HepG2 (cell line): ENCODE results near the gene KDM3A. TPM values are rescaled to one million over a fixed set of nuclear protein-coding genes. Genes with fewer than 3 reads are reported as not detected.

Source experiments
- ATAC-seq: fragments of 200-7000 bp; cut with Tn5 transposase; 3 replicates; pipeline ENCODE4 v1.9.1; 2020; ENCODE audit warnings: mild to moderate bottlenecking, moderate library complexity
- BruUV-seq: library from RNA; stranded (reverse); fragments of 400-500 nt; replicated peaks from 2 replicates; lab custom pipeline; 2021; lab: Mats Ljungman, UMichigan
- CTCF ChIA-PET: fragments of 300-600 bp; formaldehyde crosslinking; extraction: SDS; loops from one replicate; lab custom pipeline; 2021; ENCODE audit warnings: low total read pairs, inconsistent platforms, low intra/inter-chr PET ratio; lab: Yijun Ruan, JAX
- POLR2A ChIA-PET: fragments of 350-600 bp; sonication (Branson Sonifier 250); formaldehyde crosslinking; loops from one replicate; lab custom pipeline; 2020; ENCODE audit warnings: antibody characterized with exemption, inconsistent platforms; lab: Yijun Ruan, JAX
- DNase-seq: peaks from one replicate; pipeline ENCODE4 v3.0.0-alpha.2; 2015; ENCODE audit warnings: low spot score
- FAIRE-seq: peaks from 3 replicates; lab custom pipeline; 2011; peaks lifted over from hg19 to GRCh38; lab: Jason Lieb, UNC
- H2AFZ ChIP-seq: one replicate; pipeline ENCODE4 v1.6.1; 2011; ENCODE audit warnings: low read length, inconsistent platforms
- H3K27ac ChIP-seq: fragments of 300-600 bp; 3 replicates; pipeline ENCODE4 v1.8.0; 2011; ENCODE audit warnings: mixed run types, mild to moderate bottlenecking, mixed read lengths, low read length, inconsistent platforms; ENCODE audit not compliant: insufficient read depth; ENCODE audit errors: extremely low read length
- H3K27me3 ChIP-seq, 2 experiments: fragments of 200-600 bp in 1 of 2; 2 replicates in 1 of 2; 3 replicates in 1 of 2; pipeline versions ENCODE4 v1.6.0 to v1.8.0; 2011; ENCODE audit warnings: low read length in 2 of 2, mild to moderate bottlenecking in 2 of 2, moderate library complexity in 2 of 2, inconsistent platforms in 1 of 2; ENCODE audit not compliant: insufficient read depth in 2 of 2, control insufficient read depth in 1 of 2
- H3K36me3 ChIP-seq, 2 experiments: fragments of 200-600 bp in 1 of 2; replicated peaks in 1 of 2; 2 replicates in 1 of 2; 3 replicates in 1 of 2; pipeline versions ENCODE4 v1.5.1 to v1.8.0; 2011; ENCODE audit warnings: low read length in 2 of 2, inconsistent platforms in 1 of 2; ENCODE audit not compliant: insufficient read depth in 2 of 2, control insufficient read depth in 1 of 2
- H3K4me1 ChIP-seq: 2 replicates; pipeline ENCODE4 v1.5.1; 2012; ENCODE audit warnings: low read length, inconsistent platforms; ENCODE audit not compliant: insufficient read depth
- H3K4me2 ChIP-seq: 2 replicates; pipeline ENCODE4 v1.6.0; 2011; ENCODE audit warnings: low read depth, low read length, inconsistent platforms
- H3K4me3 ChIP-seq, 3 experiments: fragments of 200-600 bp in 1 of 3; sonication (generic), shearing (Covaris generic) in 1 of 3; replicated peaks in 1 of 3; 2 replicates each; pipeline ENCODE4 v1.5.1; 2011 to 2016; ENCODE audit warnings: low read length in 3 of 3, inconsistent platforms in 2 of 3, low read depth in 2 of 3, mild to moderate bottlenecking in 2 of 3, control low read depth in 1 of 3, mixed read lengths in 1 of 3; ENCODE audit not compliant: insufficient read depth in 1 of 3
- H3K79me2 ChIP-seq: one replicate; pipeline ENCODE4 v1.6.1; 2011; ENCODE audit warnings: low read length, inconsistent platforms; ENCODE audit not compliant: insufficient read depth
- H3K9ac ChIP-seq: 2 replicates; pipeline ENCODE4 v1.6.0; 2011; ENCODE audit warnings: mild to moderate bottlenecking, low read depth, low read length, inconsistent platforms; ENCODE audit not compliant: insufficient read depth
- H3K9me3 ChIP-seq: 2 replicates; pipeline ENCODE4 v1.5.1; 2012; ENCODE audit warnings: mild to moderate bottlenecking, low read length
- H4K20me1 ChIP-seq: 2 replicates; pipeline ENCODE4 v1.6.0; 2011; ENCODE audit warnings: inconsistent platforms, mild to moderate bottlenecking, low read length, moderate library complexity; ENCODE audit not compliant: insufficient read depth
- BRF2 ChIP-seq: sonication (generic); formaldehyde crosslinking; IDR thresholded peaks from 2 replicates; pipeline ENCODE4 v1.8.1; 2022; ENCODE audit warnings: mild to moderate bottlenecking, missing genetic modification reagents
- CBFB ChIP-seq: sonication (generic); formaldehyde crosslinking; IDR thresholded peaks from 2 replicates; pipeline ENCODE4 v1.4.0; 2020; ENCODE audit warnings: missing genetic modification reagents
- CSRNP2 ChIP-seq: sonication (generic); formaldehyde crosslinking; conservative IDR thresholded peaks from 2 replicates; pipeline ENCODE4 v1.8.0; 2022; ENCODE audit warnings: low read depth, missing genetic modification reagents
- HOXD1 ChIP-seq: sonication (generic); formaldehyde crosslinking; IDR thresholded peaks from 2 replicates; pipeline ENCODE4 v1.5.0; 2020; ENCODE audit warnings: missing genetic modification reagents
- IRF2 ChIP-seq: IDR thresholded peaks from 2 replicates; pipeline ENCODE4 v1.6.1; 2018; ENCODE audit warnings: missing genetic modification reagents, missing compliant biosample characterization
- NR2C2 ChIP-seq: sonication (generic); formaldehyde crosslinking; IDR thresholded peaks from 2 replicates; pipeline ENCODE4 v1.4.0; 2020; ENCODE audit warnings: missing genetic modification reagents, mild to moderate bottlenecking, moderate library complexity, borderline replicate concordance
- NR3C1 ChIP-seq: sonication (generic); formaldehyde crosslinking; IDR thresholded peaks from 2 replicates; pipeline ENCODE4 v1.4.0; 2020; ENCODE audit warnings: missing genetic modification reagents
- RFX1 ChIP-seq: fragments of 450-650 bp; IDR thresholded peaks from 2 replicates; pipeline ENCODE4 v1.6.1; 2017
- SMARCC2 ChIP-seq: fragments of 450-650 bp; IDR thresholded peaks from 2 replicates; pipeline ENCODE4 v1.6.1; 2017; ENCODE audit warnings: antibody characterized with exemption, mild to moderate bottlenecking
- ZBTB46 ChIP-seq: sonication (generic); formaldehyde crosslinking; IDR thresholded peaks from 2 replicates; pipeline ENCODE4 v1.4.0; 2020; ENCODE audit warnings: mild to moderate bottlenecking, missing genetic modification reagents, borderline replicate concordance
- ZNF251 ChIP-seq: sonication (generic); formaldehyde crosslinking; IDR thresholded peaks from 2 replicates; pipeline ENCODE4 v1.9.0; 2021; ENCODE audit warnings: mild to moderate bottlenecking, missing genetic modification reagents
- ZNF891 ChIP-seq: sonication (generic); formaldehyde crosslinking; IDR thresholded peaks from 2 replicates; pipeline ENCODE4 v1.5.0; 2020; ENCODE audit warnings: mild to moderate bottlenecking, missing genetic modification reagents
- WGBS: methylation state at CpG from one replicate; pipeline ENCODE4 v1.1.6; 2017; ENCODE audit warnings: low lambda C conversion rate; 5-methylcytosine and 5-hydroxymethylcytosine counted together
- in situ Hi-C: cut with HindIII; loops from 2 replicates; pipeline ENCODE4 v1.10.0; 2017; ENCODE audit warnings: low pct_unique_long_range_greater_than_20kb; ENCODE audit not compliant: extremely low pct_ligation_motif_present
- intact Hi-C: fragments of 100-400 bp; cut with micrococcal nuclease; formaldehyde crosslinking; loops from one replicate; pipeline ENCODE4 v1.10.0; 2022; ENCODE audit not compliant: unreplicated experiment
- polyA plus RNA-seq, 8 experiments: library from polyadenylated mRNA; depleted of rRNA in 3 of 8; stranded (reverse) in 7 of 8; unstranded in 1 of 8; fragments of >200 nt; fragmentation: Illumina TruSeq in 4 of 8; extraction: Trizol in 4 of 8; gene quantifications; 2 replicates each; pipeline versions ENCODE4 v1.2.1 to v1.2.3, GENCODE V29; 2011 to 2016; ENCODE audit warnings: low read depth in 4 of 8, missing spikeins in 1 of 8, mixed read lengths in 1 of 8; ENCODE audit not compliant: insufficient read depth in 1 of 8
- total RNA-seq, 5 experiments: library from RNA; depleted of rRNA; stranded (reverse); fragments of >200 nt; fragmentation: Illumina TruSeq; extraction: Trizol; gene quantifications; 2 replicates each; pipeline ENCODE4 v1.2.3, GENCODE V29; 2016; ENCODE audit warnings: low read depth in 1 of 5
- TF ChIP-seq, protein P1 (sequence below): sonication (generic); formaldehyde crosslinking; IDR thresholded peaks from one replicate; pipeline ENCODE4 v1.5.1; 2020; ENCODE audit warnings: mild to moderate bottlenecking, missing genetic modification reagents; ENCODE audit errors: not compliant biosample characterization

Gene KDM3A
- total and polyA plus RNA-seq, 2 of the 13 experiments (the other 11 are each of a cell fraction or from before 2014, with no cell fraction given): 21.0 to 70.2 TPM

DNA sequence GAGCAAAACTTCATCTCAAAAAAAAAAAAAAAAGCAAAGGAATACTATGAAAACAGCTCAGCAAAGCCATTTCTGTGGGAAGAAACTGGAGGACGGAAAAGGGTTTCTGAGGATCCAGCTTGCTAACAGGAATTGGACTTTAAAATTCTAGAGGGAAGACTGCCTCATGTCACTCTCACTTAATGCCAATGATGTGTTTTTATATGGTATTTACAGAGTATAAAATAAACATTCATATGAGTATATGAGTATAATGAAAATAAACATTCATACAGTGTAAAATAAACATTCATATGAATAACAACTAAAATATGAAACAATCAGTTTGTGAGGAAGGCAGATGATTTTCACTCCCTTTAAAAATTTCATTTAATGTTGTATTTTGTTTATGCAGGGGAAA is 78.2 kb downstream of the KDM3A start:
- Histone ChIP-seq H3K9me3 (peaks cover 11% of the 10 kb centered on the region), H3K4me2 (no peak overlapping the region), H4K20me1 (no peaks in the 10 kb centered on the region; the same call in 1 of the 2 replicates), H3K79me2 (no peaks in the 10 kb centered on the region), H3K27me3 (no peaks in the 10 kb centered on the region), H3K4me1 (no peaks in the 10 kb centered on the region), H3K9ac (no peak overlapping the region), H3K36me3 (peaks cover 2 to 11% of the 10 kb centered on the region in 2 experiments; a peak in 4 of 5 replicates), H2AFZ (no peak overlapping the region), H3K27ac (no peak overlapping the region), H3K4me3 (no peak overlapping the region)
- ChIA-PET POLR2A (no interaction called here), CTCF (no interaction called here)
- DNase-seq: no peak
- BruUV-seq: no TSS peak
- in situ Hi-C loops (no loop called here), intact Hi-C loops (no loop called here)
- no peak for ATAC-seq
- 100% methylated on average over 1 of the region's 1 CpG for WGBS
- no peak for FAIRE-seq
- TF ChIP-seq HOXD1 (CRISPR knock-in tag): no peak
- TF ChIP-seq, protein P1, sequence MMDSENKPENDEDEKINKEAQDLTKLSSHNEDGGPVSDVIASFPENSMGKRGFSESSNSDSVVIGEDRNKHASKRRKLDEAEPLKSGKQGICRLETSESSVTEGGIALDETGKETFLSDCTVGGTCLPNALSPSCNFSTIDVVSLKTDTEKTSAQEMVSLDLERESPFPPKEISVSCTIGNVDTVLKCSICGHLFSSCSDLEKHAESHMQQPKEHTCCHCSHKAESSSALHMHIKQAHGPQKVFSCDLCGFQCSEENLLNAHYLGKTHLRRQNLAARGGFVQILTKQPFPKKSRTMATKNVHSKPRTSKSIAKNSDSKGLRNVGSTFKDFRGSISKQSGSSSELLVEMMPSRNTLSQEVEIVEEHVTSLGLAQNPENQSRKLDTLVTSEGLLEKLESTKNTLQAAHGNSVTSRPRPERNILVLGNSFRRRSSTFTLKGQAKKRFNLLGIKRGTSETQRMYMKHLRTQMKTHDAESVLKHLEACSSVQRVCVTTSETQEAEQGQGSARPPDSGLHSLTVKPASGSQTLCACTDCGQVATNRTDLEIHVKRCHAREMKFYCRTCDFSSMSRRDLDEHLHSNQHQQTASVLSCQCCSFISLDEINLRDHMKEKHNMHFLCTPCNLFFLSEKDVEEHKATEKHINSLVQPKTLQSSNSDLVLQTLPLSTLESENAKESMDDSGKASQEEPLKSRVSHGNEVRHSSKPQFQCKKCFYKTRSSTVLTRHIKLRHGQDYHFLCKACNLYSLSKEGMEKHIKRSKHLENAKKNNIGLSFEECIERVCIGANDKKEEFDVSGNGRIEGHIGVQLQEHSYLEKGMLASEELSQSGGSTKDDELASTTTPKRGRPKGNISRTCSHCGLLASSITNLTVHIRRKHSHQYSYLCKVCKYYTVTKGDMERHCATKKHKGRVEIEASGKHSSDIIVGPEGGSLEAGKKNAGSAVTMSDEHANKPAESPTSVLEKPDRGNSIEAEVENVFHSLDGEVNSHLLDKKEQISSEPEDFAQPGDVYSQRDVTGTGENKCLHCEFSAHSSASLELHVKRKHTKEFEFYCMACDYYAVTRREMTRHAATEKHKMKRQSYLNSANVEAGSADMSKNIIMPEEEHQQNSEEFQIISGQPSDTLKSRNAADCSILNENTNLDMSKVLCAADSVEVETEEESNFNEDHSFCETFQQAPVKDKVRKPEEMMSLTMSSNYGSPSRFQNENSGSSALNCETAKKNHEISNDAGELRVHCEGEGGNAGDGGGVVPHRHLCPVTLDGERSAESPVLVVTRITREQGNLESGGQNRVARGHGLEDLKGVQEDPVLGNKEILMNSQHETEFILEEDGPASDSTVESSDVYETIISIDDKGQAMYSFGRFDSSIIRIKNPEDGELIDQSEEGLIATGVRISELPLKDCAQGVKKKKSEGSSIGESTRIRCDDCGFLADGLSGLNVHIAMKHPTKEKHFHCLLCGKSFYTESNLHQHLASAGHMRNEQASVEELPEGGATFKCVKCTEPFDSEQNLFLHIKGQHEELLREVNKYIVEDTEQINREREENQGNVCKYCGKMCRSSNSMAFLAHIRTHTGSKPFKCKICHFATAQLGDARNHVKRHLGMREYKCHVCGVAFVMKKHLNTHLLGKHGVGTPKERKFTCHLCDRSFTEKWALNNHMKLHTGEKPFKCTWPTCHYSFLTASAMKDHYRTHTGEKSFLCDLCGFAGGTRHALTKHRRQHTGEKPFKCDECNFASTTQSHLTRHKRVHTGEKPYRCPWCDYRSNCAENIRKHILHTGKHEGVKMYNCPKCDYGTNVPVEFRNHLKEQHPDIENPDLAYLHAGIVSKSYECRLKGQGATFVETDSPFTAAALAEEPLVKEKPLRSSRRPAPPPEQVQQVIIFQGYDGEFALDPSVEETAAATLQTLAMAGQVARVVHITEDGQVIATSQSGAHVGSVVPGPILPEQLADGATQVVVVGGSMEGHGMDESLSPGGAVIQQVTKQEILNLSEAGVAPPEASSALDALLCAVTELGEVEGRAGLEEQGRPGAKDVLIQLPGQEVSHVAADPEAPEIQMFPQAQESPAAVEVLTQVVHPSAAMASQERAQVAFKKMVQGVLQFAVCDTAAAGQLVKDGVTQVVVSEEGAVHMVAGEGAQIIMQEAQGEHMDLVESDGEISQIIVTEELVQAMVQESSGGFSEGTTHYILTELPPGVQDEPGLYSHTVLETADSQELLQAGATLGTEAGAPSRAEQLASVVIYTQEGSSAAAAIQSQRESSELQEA (CRISPR knock-in tag): no peak
- TF ChIP-seq ZBTB46 (CRISPR knock-in tag): no peak
- no peak for TF ChIP-seq CSRNP2 (CRISPR knock-in tag)
- no peak for TF ChIP-seq NR3C1 (CRISPR knock-in tag)
- no peak for TF ChIP-seq IRF2 (CRISPR knock-in tag)
- TF ChIP-seq SMARCC2: no peak
- TF ChIP-seq ZNF891 (CRISPR knock-in tag): no peak
- TF ChIP-seq ZNF251 (CRISPR knock-in tag): no peak
- no peak for TF ChIP-seq BRF2 (CRISPR knock-in tag)
- TF ChIP-seq CBFB (CRISPR knock-in tag): no peak
- no peak for TF ChIP-seq NR2C2
- no peak for TF ChIP-seq RFX1
